ENCODE results near the gene UPF3A.

The UPF3A gene

GRCh38 chr13:114319441-114319913 is 38.1 kb downstream of the UPF3A start:
- peak; percentile 76 for DNase-seq (ENCODE audit: low read depth)
- H3K4me3 ChIP-seq (ENCODE audit: control insufficient read depth, low read depth, low read length): no peak overlapping the region
- TF ChIP-seq CTCF (IDR thresholded peaks at IDR 0.05; ENCODE audit: control insufficient read depth, insufficient read depth, low read depth, low read length, missing control alignments): no peak

GRCh38 chr13:114320065-114320464 is 38.7 kb downstream of the UPF3A start:
- no peak overlapping the region for H3K4me3 ChIP-seq (ENCODE audit: control insufficient read depth, low read depth, low read length)
- no peak for TF ChIP-seq CTCF (IDR thresholded peaks at IDR 0.05; ENCODE audit: control insufficient read depth, insufficient read depth, low read depth, low read length, missing control alignments)
- no peak for DNase-seq (ENCODE audit: low read depth)

- H3K4me3 ChIP-seq (ENCODE audit: control insufficient read depth, low read depth, low read length): no peak overlapping the region
- TF ChIP-seq CTCF (IDR thresholded peaks at IDR 0.05; ENCODE audit: control insufficient read depth, insufficient read depth, low read depth, low read length, missing control alignments): no peak
- DNase-seq (ENCODE audit: low read depth): no peak
Measured at GRCh38 chr13:114321256-114321655, 39.9 kb downstream of the UPF3A start.

- no peak overlapping the region for H3K4me3 ChIP-seq (ENCODE audit: control insufficient read depth, low read depth, low read length)
- DNase-seq (ENCODE audit: low read depth): no peak
- TF ChIP-seq CTCF (IDR thresholded peaks at IDR 0.05; ENCODE audit: control insufficient read depth, insufficient read depth, low read depth, low read length, missing control alignments): no peak
Measured at GRCh38 chr13:114323349-114323748, 41.9 kb downstream of the UPF3A start.

- no peak overlapping the region for H3K4me3 ChIP-seq (ENCODE audit: control insufficient read depth, low read depth, low read length)
- no peak for DNase-seq (ENCODE audit: low read depth)
- TF ChIP-seq CTCF (IDR thresholded peaks at IDR 0.05; ENCODE audit: control insufficient read depth, insufficient read depth, low read depth, low read length, missing control alignments): no peak
Measured at GRCh38 chr13:114324334-114324733, 42.9 kb downstream of the UPF3A start.

GRCh38 chr13:114325729-114326128 is 44.3 kb downstream of the UPF3A start:
- DNase-seq (ENCODE audit: low read depth): no peak
- H3K4me3 ChIP-seq (ENCODE audit: control insufficient read depth, low read depth, low read length): no peak overlapping the region
- no peak for TF ChIP-seq CTCF (IDR thresholded peaks at IDR 0.05; ENCODE audit: control insufficient read depth, insufficient read depth, low read depth, low read length, missing control alignments)

- no peak for TF ChIP-seq CTCF (IDR thresholded peaks at IDR 0.05; ENCODE audit: control insufficient read depth, insufficient read depth, low read depth, low read length, missing control alignments)
- no peak for DNase-seq (ENCODE audit: low read depth)
- no peak overlapping the region for H3K4me3 ChIP-seq (ENCODE audit: control insufficient read depth, low read depth, low read length)
Measured at GRCh38 chr13:114328034-114328433, 46.6 kb downstream of the UPF3A start.
